ENCODE results near the gene PRKAB2.
"Not testable (repeated sequence)": the region's sequence is repeated elsewhere in the genome, so short reads cannot be mapped to it uniquely, and the experiment has no call there.

Gene PRKAB2

DNA sequence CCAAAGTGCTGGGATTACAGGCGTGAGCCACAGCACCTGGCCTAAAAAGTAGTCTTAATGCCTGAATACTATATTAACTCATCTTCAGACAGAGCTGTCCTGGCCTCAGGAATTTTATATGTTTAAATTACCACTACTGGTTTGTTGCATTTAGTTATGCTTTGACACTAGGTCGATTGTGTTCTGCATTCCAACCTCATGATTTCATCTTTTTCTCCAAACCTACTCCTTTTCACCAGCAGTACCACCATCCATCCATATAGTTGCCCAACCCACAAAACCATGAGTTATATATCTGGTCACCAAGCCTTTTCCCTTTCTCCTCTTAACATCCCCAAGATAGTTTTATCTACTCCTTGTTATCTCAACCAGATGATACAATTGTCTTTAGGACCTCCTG is 30.3 kb upstream of the PRKAB2 start:
- TF ChIP-seq, protein P1, sequence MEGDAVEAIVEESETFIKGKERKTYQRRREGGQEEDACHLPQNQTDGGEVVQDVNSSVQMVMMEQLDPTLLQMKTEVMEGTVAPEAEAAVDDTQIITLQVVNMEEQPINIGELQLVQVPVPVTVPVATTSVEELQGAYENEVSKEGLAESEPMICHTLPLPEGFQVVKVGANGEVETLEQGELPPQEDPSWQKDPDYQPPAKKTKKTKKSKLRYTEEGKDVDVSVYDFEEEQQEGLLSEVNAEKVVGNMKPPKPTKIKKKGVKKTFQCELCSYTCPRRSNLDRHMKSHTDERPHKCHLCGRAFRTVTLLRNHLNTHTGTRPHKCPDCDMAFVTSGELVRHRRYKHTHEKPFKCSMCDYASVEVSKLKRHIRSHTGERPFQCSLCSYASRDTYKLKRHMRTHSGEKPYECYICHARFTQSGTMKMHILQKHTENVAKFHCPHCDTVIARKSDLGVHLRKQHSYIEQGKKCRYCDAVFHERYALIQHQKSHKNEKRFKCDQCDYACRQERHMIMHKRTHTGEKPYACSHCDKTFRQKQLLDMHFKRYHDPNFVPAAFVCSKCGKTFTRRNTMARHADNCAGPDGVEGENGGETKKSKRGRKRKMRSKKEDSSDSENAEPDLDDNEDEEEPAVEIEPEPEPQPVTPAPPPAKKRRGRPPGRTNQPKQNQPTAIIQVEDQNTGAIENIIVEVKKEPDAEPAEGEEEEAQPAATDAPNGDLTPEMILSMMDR (IDR thresholded peaks at IDR 0.05; ENCODE audit: low read depth, low read length): no peak

GRCh38 chr1:147201786-147202185 is 29.5 kb upstream of the PRKAB2 start:
- no peak overlapping the region for H3K4me3 ChIP-seq (ENCODE audit: low read depth, low read length)
- TF ChIP-seq, protein P1 (IDR thresholded peaks at IDR 0.05; ENCODE audit: low read depth, low read length): no peak

More for the DNA sequence above, 30.3 kb upstream of the PRKAB2 start:
- no peak overlapping the region for H3K4me3 ChIP-seq (ENCODE audit: low read depth, low read length)

- TF ChIP-seq, protein P1 (IDR thresholded peaks at IDR 0.05; ENCODE audit: low read depth, low read length): no peak
Observed at GRCh38 chr1:147201276-147201675, 29.0 kb upstream of the PRKAB2 start.

DNA sequence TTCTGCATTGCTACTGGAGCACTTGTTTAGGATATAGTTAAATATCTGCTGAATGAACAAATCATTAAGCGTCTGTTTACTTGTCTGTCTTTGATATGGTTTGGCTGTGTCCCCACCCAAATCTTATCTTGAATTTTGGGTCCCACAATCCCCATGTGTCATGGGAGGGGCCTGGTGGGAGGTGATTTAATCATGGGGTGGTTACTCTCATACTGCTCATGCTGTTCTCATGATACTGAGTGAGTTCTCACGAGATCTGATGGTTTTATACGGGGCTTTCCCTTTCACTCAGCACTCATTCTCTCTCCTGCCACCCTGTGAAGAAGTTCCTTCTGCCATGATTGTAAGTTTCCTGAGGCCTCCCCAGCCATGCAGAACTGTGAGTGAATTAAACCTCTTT is 25.1 kb upstream of the PRKAB2 start:
- H3K4me3 ChIP-seq (ENCODE audit: low read depth, low read length): not testable (repeated sequence)

More at GRCh38 chr1:147201276-147201675, 29.0 kb upstream of the PRKAB2 start:
- H3K4me3 ChIP-seq (ENCODE audit: low read depth, low read length): no peak overlapping the region

- TF ChIP-seq, protein P1 (IDR thresholded peaks at IDR 0.05; ENCODE audit: low read depth, low read length): no peak
- H3K4me3 ChIP-seq (ENCODE audit: low read depth, low read length): no peak overlapping the region
Observed at GRCh38 chr1:147189514-147189913, 17.2 kb upstream of the PRKAB2 start.

DNA sequence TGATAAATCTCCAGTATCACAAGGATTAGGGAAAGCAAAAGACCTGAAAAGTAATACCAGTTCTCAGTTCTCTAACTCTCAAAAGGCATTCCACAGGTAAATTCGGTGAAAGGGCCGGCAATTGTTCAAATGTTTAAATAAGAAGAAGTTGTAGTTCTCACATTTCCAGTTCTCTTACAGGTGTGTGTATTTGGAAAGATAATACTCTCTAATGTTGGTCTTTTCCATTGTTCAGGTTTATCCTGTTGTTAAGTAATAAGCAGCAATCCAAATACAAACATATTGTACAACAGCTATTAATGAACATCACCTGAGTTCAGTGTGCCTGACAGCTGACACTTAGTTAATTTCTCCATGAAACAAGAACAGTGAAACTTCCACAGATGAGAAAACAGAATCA is 13.2 kb upstream of the PRKAB2 start:
- H3K4me3 ChIP-seq (ENCODE audit: low read depth, low read length): no peak overlapping the region
- TF ChIP-seq, protein P1 (IDR thresholded peaks at IDR 0.05; ENCODE audit: low read depth, low read length): no peak

GRCh38 chr1:147177611-147178380 is 5.5 kb upstream of the PRKAB2 start:
- TF ChIP-seq, protein P1 (IDR thresholded peaks at IDR 0.05; ENCODE audit: low read depth, low read length): no peak
- H3K4me3 ChIP-seq (ENCODE audit: low read depth, low read length): no peak overlapping the region
